Left cardiac atrium (tissue), 4 donors: ENCODE results near the gene ABI2. TPM values are rescaled to one million over a fixed set of nuclear protein-coding genes. Genes with fewer than 3 reads are reported as not detected.
"Not testable (repeated sequence)": the region's sequence is repeated elsewhere in the genome, so short reads cannot be mapped to it uniquely, and the experiment has no call there.

Experiments used
- ATAC-seq, 2 donors: fragments of 200-7000 bp; cut with Tn5 transposase; one replicate each; pipeline ENCODE4 v1.9.1; 2020; ENCODE audit warnings: mild to moderate bottlenecking in 2 of 2, moderate library complexity in 2 of 2
- DNase-seq: peaks from one replicate; pipeline ENCODE4 v3.0.0-alpha.2; 2020
- intact Hi-C, 2 donors: fragments of 100-400 bp; cut with DNase I; formaldehyde crosslinking; loops; one replicate each; pipeline versions ENCODE4 v1.14.1 to v1.15.1; 2022 to 2023
- total RNA-seq, 2 donors: library from RNA; stranded (reverse); fragmentation: NEBNext Ultra II Directional; extraction: Animal tissue kit (Norgen Biotek cat#: 25700); gene quantifications; one replicate each; pipeline ENCODE4 v1.2.1, GENCODE V29; 2021
- donor health status: DM: no; HTN: yes; CAD: no.
- donor health status: DM: no; HTN: yes; CAD: no; lungs with severe emphysema.
- donor health status: DM: yes; HTN: yes; CAD: no.
- donor health status: Dilated cardiomyopathy.

The ABI2 gene
- total RNA-seq, 2 donors from 2014 or later, result 51.0 to 65.2 TPM

GRCh38 chr2:203347375-203347774, 19.2 kb downstream of the ABI2 start:
- peak in 1 of 2 donors; percentile 30 for ATAC-seq
- intact Hi-C loops, result no loop called here

GRCh38 chr2:203352604-203353255, 24.5 kb downstream of the ABI2 start:
- DNase-seq (no peak), ATAC-seq (no peak)
- intact Hi-C loops, result no loop called here

More at GRCh38 chr2:203347375-203347774, 19.2 kb downstream of the ABI2 start:
- DNase-seq, result no peak

- intact Hi-C loops, result no loop called here
- ATAC-seq, result no peak
- DNase-seq, result no peak
Measured at GRCh38 chr2:203354966-203355365, 26.8 kb downstream of the ABI2 start.

DNA sequence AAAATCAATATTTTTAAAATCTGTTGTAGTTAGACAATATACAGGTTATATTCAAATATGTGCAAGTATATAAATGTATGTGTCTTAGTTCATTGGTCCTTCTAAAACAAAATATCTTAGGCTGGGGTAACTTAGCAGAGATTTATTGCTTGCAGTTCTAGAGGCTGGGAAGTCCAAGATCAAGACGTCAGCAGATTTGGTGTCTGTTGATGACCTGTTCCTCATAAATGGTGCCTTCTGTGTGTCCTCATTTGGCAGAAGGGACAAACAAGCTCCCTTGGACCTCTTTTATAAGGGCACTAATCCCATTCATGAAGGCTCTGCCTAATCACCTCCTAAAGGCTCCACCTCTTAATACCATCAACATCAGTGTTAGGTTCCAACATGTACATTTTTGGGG, 31.3 kb downstream of the ABI2 start:
- DNase-seq, result no peak
- ATAC-seq, result no peak
- intact Hi-C loops, result no loop called here

DNA sequence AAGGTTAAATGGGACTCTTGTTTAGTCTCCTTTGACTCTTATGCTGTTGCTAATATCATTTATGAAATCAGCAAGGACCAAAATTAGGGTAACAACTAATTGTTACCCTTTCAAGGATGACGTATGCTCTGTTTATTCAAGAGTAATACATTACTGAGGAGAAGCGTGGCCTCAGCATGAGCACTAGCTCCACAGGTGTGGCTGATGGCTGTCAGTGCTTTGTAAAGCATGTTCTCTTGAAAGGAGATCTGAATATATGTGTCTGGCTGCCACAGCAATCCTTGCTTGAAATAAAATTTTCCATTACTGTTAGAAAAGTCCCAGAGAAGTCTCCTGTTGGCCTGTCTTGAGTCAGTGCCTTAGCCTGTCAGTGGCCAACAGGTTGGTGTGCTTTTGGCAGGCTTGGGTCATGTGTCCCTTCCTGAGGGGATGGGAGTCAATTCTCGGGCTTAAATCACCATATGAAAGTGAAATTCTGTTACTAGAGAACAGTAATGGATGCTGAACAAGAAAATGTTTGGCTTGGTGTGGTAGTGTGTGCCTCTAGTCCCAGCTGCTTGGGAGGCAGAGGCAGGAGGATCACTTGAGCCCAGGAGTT, 32.7 kb downstream of the ABI2 start:
- peak in 1 of 2 donors; percentile 76 for ATAC-seq
- peak; percentile 57 for DNase-seq
- intact Hi-C loops, result no loop called here

GRCh38 chr2:203361495-203361894, 33.3 kb downstream of the ABI2 start:
- no peak for ATAC-seq
- intact Hi-C loops, result no loop called here
- no peak for DNase-seq

DNA sequence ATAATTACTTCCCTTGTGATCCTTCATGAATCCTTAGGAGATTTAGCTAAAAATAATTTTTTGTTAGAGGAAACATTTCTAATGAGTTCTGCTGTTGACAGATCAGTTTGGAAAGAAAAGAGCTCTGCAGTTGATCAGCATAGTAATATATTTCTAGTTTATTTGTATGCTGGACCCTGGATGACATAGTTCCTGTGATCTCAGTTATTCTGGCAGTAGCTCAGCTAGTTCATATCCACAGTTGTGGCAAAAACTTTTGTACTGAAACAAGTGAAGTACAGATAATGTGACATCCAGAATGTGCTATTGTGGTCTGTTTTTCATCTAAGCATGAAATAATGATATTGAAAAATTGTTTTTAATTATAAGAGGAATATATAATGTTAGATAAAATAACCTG, 33.7 kb downstream of the ABI2 start:
- intact Hi-C loops, result no loop called here
- no peak for DNase-seq
- peak in 1 of 2 donors; percentile 42 for ATAC-seq

GRCh38 chr2:203366639-203367466, 38.7 kb downstream of the ABI2 start:
- ATAC-seq, result no peak
- intact Hi-C loops, result no loop called here
- DNase-seq, result no peak

- DNase-seq, ATAC-seq, intact Hi-C loops: not testable (repeated sequence)
Measured at GRCh38 chr2:203372706-203373105, 44.5 kb downstream of the ABI2 start.

DNA sequence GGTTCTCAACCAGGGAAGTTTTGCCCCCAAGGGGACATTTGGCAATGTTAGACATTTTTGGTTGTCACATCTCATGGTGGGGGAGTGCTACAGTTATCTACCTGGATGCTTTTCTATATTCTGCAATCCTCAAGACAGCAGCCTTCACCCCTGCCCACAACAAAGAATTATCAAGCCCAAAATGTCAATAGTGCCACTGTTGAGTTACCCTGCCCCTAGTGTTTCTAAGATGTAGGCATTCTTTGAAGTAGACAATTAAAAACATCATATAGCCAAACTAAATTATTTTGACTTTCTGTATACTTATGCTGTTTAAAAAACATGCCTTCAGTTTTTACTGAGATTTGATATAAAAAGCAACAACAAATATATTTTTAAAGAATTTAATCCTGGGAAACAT, 48.0 kb downstream of the ABI2 start:
- ATAC-seq (no peak), DNase-seq (no peak)
- intact Hi-C loops, result no loop called here

DNA sequence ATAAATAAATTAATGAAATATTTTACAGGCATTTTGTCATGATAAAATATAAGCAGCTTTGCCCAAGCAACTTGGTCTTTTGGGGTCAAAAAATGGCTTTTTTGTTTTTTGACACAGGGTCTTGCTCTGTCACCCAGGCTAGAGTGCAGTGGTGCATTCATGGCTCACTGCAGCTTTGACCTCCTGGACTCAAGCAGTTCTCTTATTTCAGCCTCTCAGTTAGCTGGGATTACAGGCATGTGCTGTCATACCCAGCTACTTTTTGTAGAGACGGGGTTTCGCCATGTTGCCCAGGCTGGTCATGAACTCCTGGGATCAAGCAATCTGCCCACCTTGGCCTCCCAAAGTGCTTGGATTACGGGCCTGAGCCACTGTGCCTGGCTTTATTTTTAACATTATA, 51.0 kb downstream of the ABI2 start:
- intact Hi-C loops, result no loop called here
- no peak for ATAC-seq
- no peak for DNase-seq

GRCh38 chr2:203383038-203383437, 54.8 kb downstream of the ABI2 start:
- ATAC-seq (no peak), DNase-seq (no peak)
- intact Hi-C loops, result no loop called here

- intact Hi-C loops, DNase-seq, ATAC-seq: not testable (repeated sequence)
Measured at GRCh38 chr2:203388153-203388552, 60.0 kb downstream of the ABI2 start.

DNA sequence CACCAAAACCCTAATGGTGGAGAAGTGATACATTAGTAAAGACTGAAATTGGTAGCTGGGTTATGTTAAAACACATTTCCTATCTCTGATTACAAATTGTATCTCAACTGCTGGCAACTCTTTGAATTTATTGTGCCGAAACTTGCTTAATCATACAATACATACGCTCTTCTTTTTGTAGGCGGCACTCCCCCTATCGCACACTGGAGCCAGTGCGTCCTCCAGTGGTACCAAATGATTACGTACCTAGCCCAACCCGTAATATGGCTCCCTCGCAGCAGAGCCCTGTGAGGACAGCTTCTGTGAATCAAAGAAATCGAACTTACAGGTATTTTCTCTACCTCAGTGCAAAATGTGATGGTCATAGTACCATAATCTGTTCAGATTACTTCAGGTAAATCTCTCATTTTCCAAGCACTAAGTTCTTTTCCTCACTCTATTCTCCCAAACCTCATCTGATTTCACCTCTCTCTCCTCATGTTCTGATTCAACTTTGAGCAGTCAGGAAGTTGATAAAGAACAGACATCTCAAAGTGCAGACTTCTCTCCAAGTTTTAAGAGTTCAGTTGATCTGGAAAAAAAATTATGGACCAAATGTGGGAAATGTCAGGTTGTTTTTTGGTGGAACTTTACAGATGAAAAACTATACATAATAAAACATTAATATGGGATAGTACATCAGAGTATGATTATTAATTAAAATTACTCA, 66.5 kb downstream of the ABI2 start:
- intact Hi-C loops, result loop anchor here in 1 of 2 donors (10.0 kb wide), 1 partner anchor 60 kb away; no protein-coding TSS in a partner anchor
- no peak for DNase-seq
- no peak for ATAC-seq

- intact Hi-C loops, result loop anchor here in 1 of 2 donors (10.0 kb wide), 1 partner anchor 61 kb away; no protein-coding TSS in a partner anchor
- no peak for ATAC-seq
- no peak for DNase-seq
Measured at GRCh38 chr2:203395858-203396257, 67.7 kb downstream of the ABI2 start.

DNA sequence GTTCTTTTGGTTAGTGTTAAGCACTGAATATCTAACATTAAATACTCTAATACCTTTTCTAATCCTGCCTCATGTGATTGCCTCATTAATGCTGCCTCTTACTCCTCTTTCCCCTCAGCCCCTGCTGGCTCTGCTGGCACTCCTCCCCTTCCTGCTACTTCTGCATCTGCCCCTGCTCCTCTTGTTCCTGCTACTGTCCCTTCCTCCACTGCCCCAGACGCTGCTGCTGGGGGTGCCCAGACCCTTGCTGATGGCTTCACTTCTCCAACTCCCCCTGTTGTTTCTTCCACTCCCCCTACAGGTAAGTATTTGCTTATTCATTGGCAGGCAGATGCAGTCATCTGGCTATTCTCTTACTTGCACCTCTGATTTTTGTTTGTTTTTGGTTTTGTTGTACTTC, 68.5 kb downstream of the ABI2 start:
- intact Hi-C loops, result loop anchor here in 1 of 2 donors (10.0 kb wide), 1 partner anchor 62 kb away; no protein-coding TSS in a partner anchor
- DNase-seq (no peak), ATAC-seq (peak in 1 of 2 donors; percentile 38)

GRCh38 chr2:203399031-203399430, 70.8 kb downstream of the ABI2 start:
- intact Hi-C loops, result loop anchor here in 1 of 2 donors (10.0 kb wide), 1 partner anchor 64 kb away; no protein-coding TSS in a partner anchor
- DNase-seq (no peak), ATAC-seq (no peak)

DNA sequence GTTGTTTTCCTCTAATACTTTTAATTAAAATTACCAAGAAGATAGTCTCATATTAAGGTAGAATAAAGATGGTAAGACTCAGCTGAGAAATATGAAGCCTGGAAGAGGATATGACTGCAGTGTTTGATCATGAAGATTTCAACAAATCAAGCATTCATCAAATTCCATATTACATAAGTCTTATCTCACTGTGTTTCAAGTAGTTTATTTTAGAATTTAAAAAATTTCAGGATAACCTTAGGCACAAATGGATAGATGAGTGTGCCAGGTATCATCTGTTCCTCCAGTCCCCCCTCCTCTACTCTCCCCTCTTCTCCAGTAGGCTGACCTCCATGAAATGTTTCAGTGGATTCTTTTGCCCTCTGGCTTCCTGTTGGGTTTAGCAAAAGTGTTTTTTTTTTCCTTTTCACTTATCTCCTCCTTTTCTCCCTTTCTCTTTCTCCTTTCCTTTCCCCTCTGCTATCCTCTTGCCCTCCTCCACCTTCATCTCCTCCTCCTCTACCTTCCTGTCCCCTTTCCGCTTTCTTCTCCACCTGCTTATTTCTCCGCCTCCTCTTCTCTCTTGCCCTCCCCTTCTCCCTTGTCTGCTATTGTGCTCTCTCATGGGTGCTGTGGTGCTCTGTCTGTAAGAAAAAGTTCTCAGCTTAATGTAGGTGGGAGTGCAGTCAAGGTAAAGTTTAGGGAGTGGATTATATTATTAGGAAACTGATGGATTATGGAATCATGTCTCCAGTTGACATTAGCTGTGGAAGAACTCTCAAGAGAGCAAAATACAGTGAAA, 72.8 kb downstream of the ABI2 start:
- ATAC-seq (no peak), DNase-seq (no peak)
- intact Hi-C loops, result no loop called here

DNA sequence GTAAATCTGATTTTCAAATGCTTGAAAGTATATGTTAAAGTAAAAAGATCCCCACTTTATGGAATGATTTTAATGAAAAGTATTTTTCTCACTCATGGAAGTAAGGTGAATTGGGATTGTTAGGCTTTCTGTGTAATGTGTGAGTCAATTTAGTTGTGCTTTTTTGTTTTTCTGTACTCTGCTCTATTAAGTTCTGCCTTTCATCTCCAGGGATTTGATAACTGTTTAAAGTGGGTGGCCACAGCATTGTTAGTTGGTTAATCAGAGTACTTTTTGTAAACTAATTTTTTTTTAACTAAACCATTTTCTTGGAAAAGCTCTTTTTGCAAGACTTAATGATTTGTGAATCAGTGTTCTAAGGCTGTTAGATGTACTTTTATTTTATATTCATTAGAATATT, 76.8 kb downstream of the ABI2 start:
- ATAC-seq (peak in 1 of 2 donors; percentile 49), DNase-seq (no peak)
- intact Hi-C loops, result no loop called here
